Measurements from ENCODE around the gene HMGB4. TPM values are rescaled to one million over a fixed set of nuclear protein-coding genes. Genes with fewer than 3 reads are reported as not detected.

The HMGB4 gene
- total RNA-seq, 3 donors from 2014 or later (not counting 1 experiment from before 2014, with no cell fraction given): not detected

GRCh38 chr1:33819290-33819912, 44.5 kb upstream of the HMGB4 start:
- H3K9me3 Mint-ChIP-seq: no peaks in the 10 kb centered on the region
- intact Hi-C loops (cut with micrococcal nuclease): no loop called here
- H3K27ac ChIP-seq (ENCODE audit: low read length): no peak overlapping the region
- no peaks in the 10 kb centered on the region for H3K4me1 Mint-ChIP-seq
- no peak overlapping the region for H3K27ac Mint-ChIP-seq
- DNase-seq: no peak
- no peaks in the 10 kb centered on the region for H3K36me3 Mint-ChIP-seq
- no peaks in the 10 kb centered on the region for H3K36me3 ChIP-seq (ENCODE audit: control insufficient read depth, insufficient read depth, low read length)
- no peaks in the 10 kb centered on the region for H3K4me1 ChIP-seq (ENCODE audit: control insufficient read depth, insufficient read depth, low read length)
- peaks cover 13 to 19% of the 10 kb centered on the region in 2 donors for H3K27me3 Mint-ChIP-seq (ENCODE audit: low read depth in 2 of 2)
- no peaks in the 10 kb centered on the region for H3K27me3 ChIP-seq (ENCODE audit: control insufficient read depth, insufficient read depth, low read length)
- 80% methylated on average over 9 of the region's 10 CpGs for WGBS (ENCODE audit: insufficient coverage)
- no peak for TF ChIP-seq CTCF (IDR thresholded peaks at IDR 0.05)
- no peak for ATAC-seq
- H3K4me3 Mint-ChIP-seq: no peak overlapping the region
- no peaks in the 10 kb centered on the region for H3K9me3 ChIP-seq (ENCODE audit: control insufficient read depth, insufficient read depth, low read length)
- H3K4me3 ChIP-seq (ENCODE audit: low read length): no peak overlapping the region

GRCh38 chr1:33819913-33820311, 44.0 kb upstream of the HMGB4 start:
- no peaks in the 10 kb centered on the region for H3K27me3 ChIP-seq (ENCODE audit: control insufficient read depth, insufficient read depth, low read length)
- H3K9me3 Mint-ChIP-seq: no peaks in the 10 kb centered on the region
- no peaks in the 10 kb centered on the region for H3K36me3 Mint-ChIP-seq
- H3K4me3 Mint-ChIP-seq: no peak overlapping the region
- TF ChIP-seq CTCF (IDR thresholded peaks at IDR 0.05): no peak
- H3K27me3 Mint-ChIP-seq (ENCODE audit: low read depth in 2 of 2): peaks cover 8 to 14% of the 10 kb centered on the region in 2 donors
- H3K9me3 ChIP-seq (ENCODE audit: control insufficient read depth, insufficient read depth, low read length): no peaks in the 10 kb centered on the region
- H3K27ac ChIP-seq (ENCODE audit: low read length): no peak overlapping the region
- intact Hi-C loops (cut with micrococcal nuclease): no loop called here
- no peaks in the 10 kb centered on the region for H3K4me1 Mint-ChIP-seq
- WGBS (ENCODE audit: insufficient coverage): 81% methylated on average over 7 of the region's 7 CpGs
- ATAC-seq (no peak), DNase-seq (no peak)
- no peak overlapping the region for H3K27ac Mint-ChIP-seq
- H3K36me3 ChIP-seq (ENCODE audit: control insufficient read depth, insufficient read depth, low read length): no peaks in the 10 kb centered on the region
- H3K4me3 ChIP-seq (ENCODE audit: low read length): no peak overlapping the region
- H3K4me1 ChIP-seq (ENCODE audit: control insufficient read depth, insufficient read depth, low read length): no peaks in the 10 kb centered on the region

GRCh38 chr1:33820804-33821203, 43.1 kb upstream of the HMGB4 start:
- no peaks in the 10 kb centered on the region for H3K4me1 ChIP-seq (ENCODE audit: control insufficient read depth, insufficient read depth, low read length)
- TF ChIP-seq CTCF (IDR thresholded peaks at IDR 0.05): no peak
- intact Hi-C loops (cut with micrococcal nuclease): no loop called here
- peaks cover 6 to 8% of the 10 kb centered on the region in 2 donors for H3K27me3 Mint-ChIP-seq (ENCODE audit: low read depth in 2 of 2)
- H3K27me3 ChIP-seq (ENCODE audit: control insufficient read depth, insufficient read depth, low read length): no peaks in the 10 kb centered on the region
- no peak overlapping the region for H3K4me3 ChIP-seq (ENCODE audit: low read length)
- H3K27ac ChIP-seq (ENCODE audit: low read length): no peak overlapping the region
- H3K4me1 Mint-ChIP-seq: no peaks in the 10 kb centered on the region
- no peaks in the 10 kb centered on the region for H3K36me3 Mint-ChIP-seq
- DNase-seq (no peak), ATAC-seq (no peak)
- no peak overlapping the region for H3K27ac Mint-ChIP-seq
- H3K9me3 ChIP-seq (ENCODE audit: control insufficient read depth, insufficient read depth, low read length): no peaks in the 10 kb centered on the region
- no peaks in the 10 kb centered on the region for H3K9me3 Mint-ChIP-seq
- no peaks in the 10 kb centered on the region for H3K36me3 ChIP-seq (ENCODE audit: control insufficient read depth, insufficient read depth, low read length)
- H3K4me3 Mint-ChIP-seq: no peak overlapping the region
- WGBS (ENCODE audit: insufficient coverage): 53% methylated on average over 4 of the region's 5 CpGs

- Histone ChIP-seq H3K9me3 (ENCODE audit: control insufficient read depth, insufficient read depth, low read length) (no peaks in the 10 kb centered on the region), H3K27me3 (ENCODE audit: control insufficient read depth, insufficient read depth, low read length) (no peaks in the 10 kb centered on the region), H3K27ac (ENCODE audit: low read length) (no peak overlapping the region), H3K36me3 (ENCODE audit: control insufficient read depth, insufficient read depth, low read length) (no peaks in the 10 kb centered on the region), H3K4me3 (ENCODE audit: low read length) (no peak overlapping the region), H3K4me1 (ENCODE audit: control insufficient read depth, insufficient read depth, low read length) (no peaks in the 10 kb centered on the region)
- Mint-ChIP-seq H3K4me1 (no peaks in the 10 kb centered on the region), H3K4me3 (no peak overlapping the region), H3K27me3 (ENCODE audit: low read depth in 2 of 2) (peaks cover 6 to 8% of the 10 kb centered on the region in 2 donors), H3K27ac (no peak overlapping the region), H3K9me3 (no peaks in the 10 kb centered on the region), H3K36me3 (no peaks in the 10 kb centered on the region)
- WGBS (ENCODE audit: insufficient coverage): 95% methylated on average over 6 of the region's 6 CpGs
- ATAC-seq (no peak), DNase-seq (no peak)
- intact Hi-C loops (cut with micrococcal nuclease): no loop called here
- no peak for TF ChIP-seq CTCF (IDR thresholded peaks at IDR 0.05)
These were observed 42.6 kb upstream of the HMGB4 start for GRCh38 chr1:33821291-33821690.
